NCI-H146 treated with DMSO at 0.1 percent for 48 hours (cell line): Measurements from ENCODE around the gene TLE1.
A peak's percentile ranks its signal among the peaks of the same experiment; 100 is the strongest.
"Not testable (repeated sequence)": the region's sequence is repeated elsewhere in the genome, so short reads cannot be mapped to it uniquely, and the experiment has no call there.

Experiments used
- DNase-seq: peaks from one replicate; lab custom pipeline; 2025; ENCODE audit not compliant: unreplicated experiment; lab: John Stamatoyannopoulos, UW

The TLE1 gene

DNA sequence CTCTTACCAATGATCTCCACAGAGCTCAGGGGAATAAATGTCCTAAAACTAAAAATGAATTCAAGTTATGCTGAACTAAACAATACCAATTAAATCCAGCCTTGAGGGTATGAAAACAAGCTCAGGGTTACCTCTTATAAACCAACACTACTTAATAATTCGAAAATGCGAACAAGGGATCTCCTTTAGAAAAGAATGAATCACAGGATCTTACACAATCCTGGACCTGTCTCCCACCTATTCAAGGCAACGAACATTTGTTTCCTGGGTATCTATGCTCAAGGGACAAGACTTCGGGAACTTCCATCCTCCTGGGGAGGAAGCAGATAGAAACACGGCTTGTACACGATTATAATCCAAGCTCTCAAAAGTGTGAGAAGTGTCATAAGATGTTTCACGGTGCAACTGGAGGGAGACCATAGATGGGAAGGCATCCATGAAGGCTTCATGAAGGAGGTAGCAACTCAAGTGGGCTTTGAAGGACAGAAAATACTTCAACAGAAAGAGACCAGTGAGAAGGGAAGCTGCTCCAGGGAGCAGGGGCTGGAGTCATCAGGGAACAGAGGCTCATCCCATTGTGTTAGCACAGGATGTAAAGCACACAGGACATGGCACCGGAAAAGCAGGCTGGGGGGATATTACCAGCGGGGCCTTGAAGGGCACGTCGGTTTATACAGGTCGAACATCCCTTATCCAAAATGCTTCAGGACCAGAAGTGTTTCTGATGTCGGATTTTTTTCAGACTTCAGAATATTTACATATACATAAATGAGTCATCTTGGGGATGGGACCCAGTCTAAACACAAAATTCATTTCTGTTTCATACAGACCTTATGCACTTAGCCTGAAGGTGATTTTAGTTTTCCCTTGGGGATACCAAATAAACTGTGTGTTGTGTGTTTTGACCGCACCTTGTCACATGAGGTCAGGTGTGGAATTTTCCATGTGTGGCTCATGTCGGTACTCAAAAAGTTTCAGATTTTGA lies 87.4 kb downstream of the TLE1 start:
- DNase-seq, result no peak

DNA sequence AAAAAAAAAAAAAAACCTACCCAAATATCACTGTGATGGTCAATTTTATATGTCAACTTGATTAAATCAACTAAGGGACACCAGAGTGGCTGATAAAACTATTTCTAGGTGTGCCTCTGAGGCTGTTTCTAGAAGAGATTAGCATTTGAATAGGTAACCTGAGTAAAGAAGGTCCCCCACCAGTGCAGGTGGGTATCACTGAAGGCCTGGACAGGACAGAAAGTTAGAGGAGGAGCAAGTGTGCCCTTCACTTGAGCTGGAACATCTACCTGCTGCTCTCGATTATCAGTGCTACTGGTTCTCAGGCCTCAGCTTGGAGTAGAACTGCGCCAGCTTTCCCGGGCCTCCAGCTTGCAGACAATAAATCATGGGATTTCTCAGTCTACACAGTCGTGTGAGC lies 88.7 kb downstream of the TLE1 start:
- no peak for DNase-seq

DNA sequence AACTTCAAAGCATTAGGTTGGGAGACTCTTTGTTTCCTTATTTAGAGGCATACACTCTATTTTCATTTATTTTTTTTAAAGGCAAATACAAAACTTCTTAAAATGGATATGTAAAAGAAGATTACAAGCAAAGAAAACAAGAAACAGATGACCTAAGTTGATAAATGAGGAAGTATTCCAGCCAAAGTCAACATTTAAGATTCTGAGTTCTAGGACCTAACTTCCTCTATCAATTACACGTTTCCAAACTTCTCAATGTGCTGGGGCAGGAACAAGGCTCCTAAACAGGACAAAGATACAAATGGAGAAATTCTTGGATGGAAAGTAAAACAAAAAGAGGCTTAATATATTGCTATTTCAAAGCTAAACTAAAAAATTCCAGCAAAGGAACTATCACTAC lies 89.5 kb downstream of the TLE1 start:
- no peak for DNase-seq

DNA sequence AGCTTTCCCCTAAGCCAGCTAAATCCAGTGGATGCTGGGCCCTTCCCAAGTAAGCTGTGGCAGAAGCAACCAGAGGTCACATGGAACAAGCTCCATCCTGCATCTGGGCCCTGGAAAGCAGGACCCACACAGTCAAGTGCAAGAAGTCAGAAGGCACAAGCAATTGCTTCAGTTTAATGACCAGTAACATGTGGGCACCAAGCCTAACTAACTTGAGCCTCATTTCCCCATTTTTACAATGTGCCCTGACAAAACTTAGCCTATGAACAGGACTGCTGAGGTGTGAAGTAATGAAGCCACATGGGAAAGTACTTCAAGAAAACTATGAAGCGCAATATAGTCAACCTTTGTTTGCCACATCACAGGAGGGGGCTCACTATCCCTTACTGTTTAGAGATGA lies 90.5 kb downstream of the TLE1 start:
- DNase-seq, result no peak

DNA sequence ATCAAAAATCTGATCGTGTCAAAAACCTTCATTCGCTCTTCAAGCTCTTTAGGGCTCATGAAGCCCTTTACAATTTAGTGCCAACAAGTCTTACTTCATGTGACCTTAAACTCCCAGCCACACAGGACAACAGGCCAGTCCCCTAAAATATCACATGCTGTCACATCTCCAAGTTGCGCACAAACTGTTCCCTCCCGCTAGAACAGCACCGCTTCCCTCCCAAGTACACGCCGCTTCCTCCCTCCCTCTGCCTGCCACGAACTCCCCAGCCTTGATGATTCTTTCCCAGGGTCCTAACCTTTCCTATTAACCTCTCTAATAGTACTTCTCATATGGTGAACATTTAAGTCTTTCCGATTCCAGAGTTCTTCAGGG lies 91.2 kb downstream of the TLE1 start:
- DNase-seq, result no peak

DNA sequence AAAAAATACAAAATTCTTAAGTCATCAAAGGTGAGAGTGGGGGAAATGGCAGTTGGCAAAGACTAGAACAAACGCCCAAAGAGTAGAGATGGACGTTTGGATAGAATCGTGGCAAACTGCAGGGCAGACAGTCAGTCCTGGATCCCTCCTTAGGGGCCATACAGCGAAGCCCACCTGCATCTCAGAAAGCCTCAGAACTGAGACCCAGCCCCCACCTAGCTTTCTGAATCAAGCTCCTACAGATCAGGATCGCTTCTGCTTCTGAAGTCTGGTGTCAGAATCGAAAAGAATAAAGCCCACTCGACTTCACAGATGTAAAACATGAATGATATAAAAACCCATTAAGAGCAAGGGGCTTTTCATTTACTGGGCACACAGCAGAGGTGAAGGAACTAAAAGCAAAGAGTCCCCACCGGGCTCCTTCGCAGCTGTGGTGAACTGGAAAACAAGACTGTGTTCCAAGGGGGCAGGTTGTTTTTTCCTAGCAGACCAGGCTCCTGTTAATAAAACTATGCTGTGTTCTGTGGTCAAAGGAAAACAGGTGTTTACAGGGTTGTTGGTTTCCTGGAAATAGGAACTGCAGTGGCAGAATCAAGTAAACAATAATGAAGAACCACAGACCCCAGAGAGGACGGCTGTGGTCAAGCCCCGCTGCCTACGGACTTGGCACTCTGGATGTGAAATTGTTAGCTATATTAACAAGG lies 91.8 kb downstream of the TLE1 start:
- DNase-seq, result no peak

DNA sequence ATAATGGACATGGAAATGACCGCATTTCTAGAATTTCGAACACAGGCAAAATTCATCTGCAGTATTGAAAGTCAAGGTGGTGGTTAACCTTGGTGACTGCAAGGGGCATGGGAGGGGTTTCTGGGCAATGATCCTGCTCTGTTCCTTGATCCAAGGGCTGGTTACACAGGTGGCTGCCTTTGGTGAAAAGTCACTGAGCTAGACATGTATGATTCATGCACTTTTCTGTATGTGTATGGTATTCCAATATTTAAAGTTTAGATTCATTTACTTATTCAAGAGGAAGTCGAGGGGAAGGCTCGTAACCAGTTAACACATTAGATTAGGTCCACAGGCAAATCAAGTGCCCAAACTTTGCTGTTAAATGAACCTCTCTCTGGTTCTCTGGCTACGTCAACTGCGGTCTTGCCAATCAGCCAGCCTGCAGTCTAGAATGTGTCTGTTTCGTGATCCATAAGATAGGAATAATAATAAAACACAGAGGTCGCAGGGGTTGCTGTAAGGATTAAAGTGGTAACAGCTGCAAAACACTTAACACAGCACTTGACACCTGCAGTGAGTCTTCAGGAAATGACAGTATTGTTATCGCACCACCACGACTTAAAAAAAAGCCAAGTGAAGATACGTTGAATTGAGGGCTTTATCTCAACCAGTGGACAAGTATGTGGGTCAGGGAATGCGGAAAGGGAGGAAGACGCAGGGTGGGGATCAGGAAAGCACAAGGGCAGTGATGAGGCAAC lies 92.5 kb downstream of the TLE1 start:
- no peak for DNase-seq

DNA sequence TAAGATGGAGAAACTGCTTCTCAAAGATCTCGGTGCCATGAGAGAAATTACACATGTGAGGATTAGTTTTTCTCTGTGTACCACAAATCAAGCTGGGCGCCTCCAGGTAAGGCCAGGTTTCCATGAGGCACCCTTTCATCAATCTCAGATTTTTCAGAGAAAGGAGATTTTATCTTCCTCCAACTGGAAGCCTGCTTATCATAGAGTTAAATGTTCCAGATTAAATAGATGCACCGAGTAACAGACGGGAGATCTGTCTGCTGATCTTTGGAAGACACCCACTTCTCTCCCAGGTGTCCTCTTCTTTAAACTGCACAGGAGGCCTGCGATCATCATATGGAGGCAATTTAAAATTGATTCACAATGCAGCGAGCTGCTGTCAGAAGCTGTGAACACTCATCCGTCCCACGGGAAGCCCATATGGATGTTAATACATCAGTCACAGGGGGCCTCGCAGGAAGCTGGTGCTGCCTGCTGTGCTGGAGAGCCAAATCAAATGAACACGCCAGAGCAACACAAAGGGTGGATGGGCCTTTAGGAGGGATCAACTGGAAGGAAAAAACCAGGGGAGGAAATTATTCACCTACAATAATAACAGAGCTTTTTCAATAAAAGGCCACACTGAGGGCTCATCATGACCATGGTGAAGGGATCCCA lies 93.3 kb downstream of the TLE1 start:
- peak; percentile 81 for DNase-seq

DNA sequence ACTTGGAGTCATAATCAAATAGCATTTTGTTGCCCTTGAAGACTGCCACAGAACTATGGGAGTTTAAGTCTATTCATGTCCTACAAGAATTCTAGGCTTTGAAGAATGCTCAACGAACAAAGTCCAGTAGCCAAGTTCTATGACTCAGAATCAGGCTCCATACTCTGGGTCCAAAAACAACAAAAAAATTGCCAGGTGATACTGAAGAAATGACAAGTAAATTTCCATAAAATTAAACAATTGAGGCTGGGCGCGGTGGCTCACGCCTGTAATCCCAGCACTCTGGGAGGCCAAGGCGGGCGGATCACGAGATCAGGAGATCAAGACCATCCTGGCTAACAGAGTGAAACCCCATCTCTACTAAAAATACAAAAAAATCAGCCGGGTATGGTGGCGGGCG lies 94.1 kb downstream of the TLE1 start:
- not testable (repeated sequence) for DNase-seq

DNA sequence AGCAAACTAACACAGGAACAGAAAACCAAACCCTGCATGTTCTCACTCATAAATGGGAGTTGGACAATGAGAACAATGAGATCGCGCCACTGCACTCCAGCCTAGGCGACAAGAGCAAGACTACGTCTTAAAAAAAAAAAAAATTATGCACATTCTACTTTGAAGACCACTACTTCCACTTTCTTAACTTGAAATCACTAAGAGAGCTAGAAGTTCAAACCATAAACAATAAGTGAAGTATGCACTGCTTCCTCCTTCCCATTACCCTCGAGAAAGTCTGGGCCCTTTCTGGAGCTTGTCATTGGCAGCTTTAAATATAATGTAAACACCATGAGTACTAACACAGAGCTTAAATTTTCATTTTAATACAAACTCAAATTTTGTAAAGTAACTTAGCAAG lies 94.9 kb downstream of the TLE1 start:
- no peak for DNase-seq

DNA sequence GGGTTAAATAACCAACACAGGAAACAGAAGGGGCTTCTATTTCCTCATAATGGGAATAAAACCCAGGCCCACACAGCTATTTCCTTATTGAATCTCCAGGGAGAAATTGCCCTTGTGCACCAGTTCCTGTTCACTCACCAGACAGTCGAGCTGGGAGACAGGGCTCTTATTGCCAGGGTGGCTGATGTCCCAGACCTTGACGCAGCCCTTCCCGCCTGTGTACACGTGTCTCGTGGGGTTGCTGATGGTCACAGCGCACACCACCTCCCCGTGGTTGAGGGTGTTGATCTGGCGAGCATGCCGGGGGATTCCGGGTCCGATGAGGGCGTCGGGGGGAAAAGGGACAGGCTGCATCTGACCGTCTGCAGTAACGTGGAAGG lies 96.5 kb downstream of the TLE1 start:
- no peak for DNase-seq

DNA sequence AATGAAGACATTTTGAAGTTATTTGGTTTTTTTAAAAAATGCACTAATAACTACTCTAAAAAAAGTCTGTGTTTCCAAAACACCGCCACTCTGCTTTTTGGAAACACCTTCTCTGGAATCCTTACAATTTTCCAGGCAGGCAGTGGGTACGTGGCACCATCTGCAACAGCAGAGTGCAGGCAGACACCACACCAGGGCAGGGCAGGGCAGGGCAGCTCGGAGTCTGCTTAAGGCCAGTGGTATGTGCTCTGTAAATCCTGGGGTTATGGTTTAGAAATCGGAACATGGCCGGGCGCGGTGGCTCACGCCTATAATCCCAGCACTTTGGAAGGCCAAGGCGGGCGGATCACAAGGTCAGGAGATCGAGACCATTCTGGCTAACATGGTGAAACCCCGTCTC lies 97.6 kb downstream of the TLE1 start:
- DNase-seq, result no peak

DNA sequence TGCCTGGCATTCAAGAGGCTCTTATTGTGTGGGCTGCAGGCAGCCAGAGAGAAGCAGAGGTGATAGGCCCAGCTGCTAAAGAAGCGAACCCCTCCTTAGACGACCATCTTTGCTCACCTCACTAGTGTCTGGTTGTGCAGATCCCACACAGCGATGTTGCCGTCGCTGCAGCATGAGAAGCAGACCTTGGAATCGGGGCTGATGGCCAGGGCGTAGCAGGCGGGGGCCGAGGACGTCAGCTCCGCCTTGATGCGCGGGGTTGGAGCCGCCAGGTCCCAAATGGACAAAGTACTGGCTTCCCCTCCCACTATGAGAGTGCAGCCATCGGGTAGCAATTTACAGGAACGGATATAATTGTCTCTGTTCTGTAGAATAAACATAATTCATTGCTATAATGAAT lies 98.7 kb downstream of the TLE1 start:
- no peak for DNase-seq

DNA sequence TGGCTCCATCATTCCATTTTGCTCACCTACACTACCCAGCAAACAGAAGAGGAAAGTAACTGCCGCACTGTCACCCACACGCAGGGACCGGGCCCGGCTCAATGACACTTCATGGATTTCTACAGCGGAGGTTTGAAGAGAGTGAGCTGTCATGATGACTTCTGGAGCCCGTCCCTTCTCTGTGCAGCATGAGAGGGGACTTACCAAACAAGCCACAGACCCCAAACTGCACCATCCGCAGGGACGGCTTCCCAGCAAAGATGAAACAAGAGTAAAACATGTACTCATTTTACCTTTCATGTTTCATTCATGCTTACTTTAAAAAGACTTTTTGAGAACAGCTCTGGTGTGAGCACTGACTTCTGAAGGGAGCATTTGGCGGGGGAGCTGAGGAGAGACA lies 99.5 kb downstream of the TLE1 start:
- no peak for DNase-seq

DNA sequence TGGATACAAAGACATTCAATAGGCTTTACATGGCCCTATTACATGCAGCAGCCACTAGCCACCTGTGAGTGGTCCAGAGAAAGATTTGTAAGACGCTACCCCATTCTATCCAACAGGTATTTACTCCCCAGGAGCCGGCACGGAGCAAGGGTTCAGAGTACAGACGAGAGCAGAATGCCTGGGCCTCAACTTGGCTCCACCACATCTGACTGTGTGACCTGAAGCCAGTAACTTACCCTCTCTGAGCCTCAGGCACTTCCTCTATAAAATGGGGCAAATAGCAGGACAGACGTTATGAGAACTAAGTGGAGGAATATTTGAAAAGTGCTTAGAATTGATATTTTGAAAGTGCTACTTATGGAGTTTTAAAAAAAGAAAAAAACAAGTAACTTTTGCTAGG lies 100.0 kb downstream of the TLE1 start:
- DNase-seq, result no peak

DNA sequence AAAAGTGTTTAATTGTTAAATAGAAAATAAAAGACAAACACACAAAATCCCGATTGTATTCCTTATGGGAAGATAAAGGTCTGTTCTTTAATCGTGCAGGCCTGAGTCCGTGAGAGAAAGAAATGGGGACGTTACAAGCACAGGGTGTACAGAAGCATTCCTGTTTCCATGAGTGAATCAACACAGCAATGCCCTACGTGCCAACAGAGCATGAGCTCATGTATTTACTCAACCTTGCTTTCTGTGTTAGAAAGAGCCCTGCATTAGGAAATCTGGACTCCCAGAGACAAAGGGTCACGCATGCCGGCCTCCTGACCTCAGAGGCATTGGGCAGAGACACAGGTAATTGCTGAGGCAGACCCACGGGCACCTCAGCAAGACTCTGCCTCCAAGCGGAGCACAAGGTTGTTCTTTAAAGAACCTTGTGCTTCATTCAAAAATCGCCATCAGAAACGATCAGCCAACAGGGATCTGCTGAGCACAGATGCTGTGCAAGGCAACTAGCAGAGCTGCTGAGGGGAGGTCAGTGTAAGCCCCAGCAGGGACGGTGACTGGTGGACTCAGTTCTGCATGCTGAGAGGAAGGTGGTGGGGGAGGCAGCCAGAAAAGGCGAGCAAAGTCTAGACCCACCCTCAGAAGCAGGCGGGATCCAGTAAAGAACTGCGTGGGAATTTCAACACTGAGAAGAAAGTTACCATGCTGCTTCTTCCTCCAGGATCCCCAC lies 101.0 kb downstream of the TLE1 start:
- peak; percentile 35 for DNase-seq

DNA sequence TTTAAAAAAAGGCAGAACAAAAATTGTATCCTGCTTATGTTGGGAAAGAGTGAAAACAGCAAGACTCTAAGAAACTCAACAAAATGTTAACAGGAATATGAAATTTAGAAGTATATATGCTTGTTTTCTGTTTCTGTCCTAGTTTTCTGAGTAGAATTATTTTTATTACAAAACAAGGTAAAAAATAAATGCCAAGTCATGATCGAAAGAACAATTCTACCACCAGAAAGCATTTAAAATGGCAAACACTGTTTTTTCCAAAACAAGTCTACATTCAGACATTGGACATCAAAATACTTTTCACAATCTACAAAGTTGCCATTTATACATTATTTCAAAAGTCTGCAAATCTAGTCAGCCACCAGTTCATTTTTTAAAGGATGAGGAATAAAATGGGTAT lies 102.6 kb downstream of the TLE1 start:
- no peak for DNase-seq

DNA sequence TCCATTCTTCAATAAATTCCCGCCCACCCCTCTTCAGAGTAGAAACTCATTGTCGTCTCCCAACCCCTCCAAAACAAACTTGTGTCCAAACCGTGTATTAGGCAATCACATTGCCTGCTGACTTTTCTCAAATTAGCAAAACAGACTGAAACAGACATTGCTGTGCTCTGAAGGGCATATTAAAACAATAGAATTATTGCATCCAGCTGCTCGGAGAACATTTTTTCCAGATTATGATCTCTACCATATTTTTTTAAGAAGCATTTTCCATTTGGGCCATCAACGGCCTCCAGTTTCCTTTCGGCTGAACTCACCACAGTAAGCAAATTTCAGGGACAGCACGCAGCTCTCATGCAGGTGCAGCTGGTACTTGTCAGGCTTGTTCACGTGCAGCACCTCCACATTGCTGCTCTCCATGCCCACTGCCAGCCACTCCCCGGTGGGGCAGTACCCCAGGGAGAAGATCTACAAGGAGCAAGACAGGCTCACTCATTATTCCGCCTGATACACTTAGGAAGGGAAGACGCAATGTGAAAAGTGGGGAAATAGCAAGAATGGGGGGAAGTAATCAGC lies 104.1 kb downstream of the TLE1 start:
- no peak for DNase-seq

DNA sequence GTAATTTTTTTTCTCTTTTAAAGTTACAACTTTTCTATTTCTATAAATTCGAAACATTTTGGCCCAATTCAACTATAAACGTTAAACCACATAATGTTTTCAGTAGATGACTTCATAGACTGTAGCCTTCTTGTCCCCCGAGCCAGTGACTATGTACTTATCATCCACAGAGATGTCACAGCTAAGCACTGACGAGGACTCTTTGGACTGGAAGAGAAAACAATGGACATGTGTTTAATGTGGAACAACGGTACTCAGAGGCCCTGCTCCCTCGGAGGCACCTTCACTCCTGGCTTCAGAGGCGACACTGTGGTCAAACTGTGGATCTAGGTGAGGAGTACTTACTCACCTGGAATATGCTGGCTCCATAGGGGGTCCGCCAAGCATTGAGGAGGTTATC lies 105.2 kb downstream of the TLE1 start:
- no peak for DNase-seq

DNA sequence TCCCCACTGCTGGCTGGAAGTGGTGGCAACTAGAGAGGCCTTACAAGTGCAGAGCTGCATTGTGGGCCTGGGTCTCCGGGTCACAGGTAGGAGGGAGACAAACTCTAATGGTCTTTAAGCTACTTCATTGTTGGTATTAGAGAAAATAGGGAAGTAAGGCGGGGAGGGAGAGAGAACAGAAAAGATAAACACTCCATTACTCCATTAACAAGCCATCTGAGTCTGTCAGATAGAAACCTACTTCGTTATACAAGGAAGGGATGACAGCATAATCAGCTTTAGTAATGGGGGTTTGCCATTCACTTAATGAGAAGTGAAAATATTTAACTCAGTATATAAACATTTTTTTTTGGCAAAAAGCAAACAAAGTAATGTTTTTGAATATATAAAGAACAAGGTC lies 107.4 kb downstream of the TLE1 start:
- no peak for DNase-seq
